Cerebellar nuclear complex (tissue), 1 donor: ENCODE measurements around the gene IL18BP.

ENCODE experiments used
- DNase-seq, 2 experiments: peaks; one replicate each; lab custom pipeline; 2025; lab: John Stamatoyannopoulos, UW

Gene IL18BP

DNA sequence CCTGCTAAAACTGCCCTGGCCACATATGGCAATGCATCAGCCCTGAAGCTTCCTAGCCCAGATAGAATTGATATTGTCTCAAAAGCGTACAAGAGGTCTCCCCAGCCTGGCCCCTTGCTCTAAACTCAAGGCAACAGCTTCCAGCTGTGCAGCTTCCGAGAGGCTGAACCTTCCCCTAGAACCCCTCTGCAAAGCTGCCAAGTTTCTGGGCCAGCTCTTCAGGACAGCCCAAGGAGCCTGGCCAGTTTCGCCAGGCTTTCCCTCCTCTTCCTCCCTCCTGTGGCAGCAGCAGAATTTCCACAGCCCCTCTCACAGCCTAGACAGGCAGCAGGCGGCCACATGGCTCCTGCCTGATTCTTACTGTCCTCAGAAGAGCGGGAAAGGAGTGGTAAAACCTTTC, 47.1 kb downstream of the IL18BP start:
- no peak for DNase-seq

- no peak for DNase-seq
Observed at GRCh38 chr11:72048766-72049460, 50.2 kb downstream of the IL18BP start.
